DND-41 (cell line): Measurements from ENCODE around the gene THSD7A.

ENCODE experiments used
- CTCF ChIP-seq: IDR thresholded peaks from 2 replicates; pipeline ENCODE4 v1.5.1; 2012; ENCODE audit warnings: borderline replicate concordance, low read length, moderate library complexity, mild to moderate bottlenecking; ENCODE audit not compliant: poor library complexity, severe bottlenecking; ENCODE audit errors: extremely low read depth
- EZH2 ChIP-seq: IDR thresholded peaks from 3 replicates; pipeline ENCODE4 v1.6.1; 2012; ENCODE audit warnings: borderline replicate concordance, low read depth, mild to moderate bottlenecking, moderate library complexity, low read length, inconsistent platforms; ENCODE audit not compliant: severe bottlenecking

GRCh38 chr7:11436316-11436715 is 395.7 kb downstream of the THSD7A start:
- TF ChIP-seq CTCF (no peak), EZH2 (no peak)
